C4-2B (cell line): Measurements from ENCODE around the gene FOXL1.

Source experiments
- CTCF ChIP-seq: fragments of 450-650 bp; conservative IDR thresholded peaks from 2 replicates; pipeline ENCODE4 v1.5.1; 2017; ENCODE audit warnings: mild to moderate bottlenecking
- ZFX ChIP-seq: fragments of 450-650 bp; IDR thresholded peaks from 2 replicates; pipeline ENCODE4 v1.6.1; 2017

- TF ChIP-seq CTCF, result no peak
- no peak for TF ChIP-seq ZFX
Measured at GRCh38 chr16:86559802-86560305, 18.5 kb upstream of the FOXL1 start.
